Naive thymus-derived CD8-positive, alpha-beta T cell (primary cell): ENCODE results near the gene LYSMD4. TPM values are rescaled to one million over a fixed set of nuclear protein-coding genes. Genes with fewer than 3 reads are reported as not detected.

Experiments
- ATAC-seq, 2 donors: fragments of 150-1000 bp; cut with Tn5 transposase in 1 of 2; sonication (Bioruptor Pico), chemical (Tn5 transposase) in 1 of 2; 1 replicate in 1 of 2; 2 replicates in 1 of 2; pipeline ENCODE4 v1.10.0; 2021; ENCODE audit warnings: mild to moderate bottlenecking in 2 of 2, moderate library complexity in 2 of 2
- POLR2A ChIA-PET: fragments of 350-600 bp; sonication (Branson Sonifier 250); formaldehyde crosslinking; loops from one replicate; lab custom pipeline; 2021; ENCODE audit warnings: antibody characterized with exemption; lab: Charles Lee
- DNase-seq, 10 donors: peaks; one replicate each; pipeline versions ENCODE4 v3.0.0 to v3.0.0-alpha.2; 2020 to 2022
- H3K27ac Mint-ChIP-seq, 10 donors: one replicate each; pipeline ENCODE4 v1.8.0; 2020 to 2022; ENCODE audit warnings: mild to moderate bottlenecking in 10 of 10, mixed read lengths in 10 of 10, moderate library complexity in 4 of 10, inconsistent platforms in 1 of 10
- H3K27me3 Mint-ChIP-seq, 5 donors: one replicate each; pipeline ENCODE4 v1.8.0; 2021 to 2022; ENCODE audit warnings: mixed read lengths in 5 of 5
- H3K36me3 Mint-ChIP-seq, 3 donors: one replicate each; pipeline ENCODE4 v1.8.0; 2020 to 2022; ENCODE audit warnings: mixed read lengths in 3 of 3, mild to moderate bottlenecking in 2 of 3, inconsistent platforms in 1 of 3
- H3K4me1 Mint-ChIP-seq, 4 donors: one replicate each; pipeline ENCODE4 v1.8.0; 2021 to 2022; ENCODE audit warnings: mixed read lengths in 4 of 4
- H3K4me3 Mint-ChIP-seq, 10 donors: one replicate each; pipeline ENCODE4 v1.8.0; 2020 to 2022; ENCODE audit warnings: mild to moderate bottlenecking in 10 of 10, mixed read lengths in 10 of 10, moderate library complexity in 6 of 10, inconsistent platforms in 1 of 10
- H3K9me3 Mint-ChIP-seq, 9 donors: one replicate each; pipeline ENCODE4 v1.8.0; 2020 to 2022; ENCODE audit warnings: mixed read lengths in 9 of 9, mild to moderate bottlenecking in 3 of 9, inconsistent platforms in 1 of 9, moderate library complexity in 1 of 9
- polyA plus RNA-seq, 3 donors: library from polyadenylated mRNA; unstranded; fragments of 300-500 nt; fragmentation: Illumina TruSeq; gene quantifications; one replicate each; pipeline ENCODE4 v1.2.3, GENCODE V29; 2021
- total RNA-seq, 8 experiments: library from RNA in 2 of 8; stranded (reverse) in 2 of 8; gene quantifications; one replicate each; pipeline ENCODE4 v1.2.3 and lab custom pipeline; 2021 to 2026

The LYSMD4 gene
- total and polyA plus RNA-seq, 5 experiments from 2014 or later: 2.4 to 17.4 (median 5.2) TPM

- H3K4me1 Mint-ChIP-seq: peaks cover 7 to 23% (median 19%) of the 10 kb centered on the region in 4 donors
- POLR2A ChIA-PET: no interaction called here
These were observed 4.3 kb downstream of the LYSMD4 start for GRCh38 chr15:99728916-99729315.

DNA sequence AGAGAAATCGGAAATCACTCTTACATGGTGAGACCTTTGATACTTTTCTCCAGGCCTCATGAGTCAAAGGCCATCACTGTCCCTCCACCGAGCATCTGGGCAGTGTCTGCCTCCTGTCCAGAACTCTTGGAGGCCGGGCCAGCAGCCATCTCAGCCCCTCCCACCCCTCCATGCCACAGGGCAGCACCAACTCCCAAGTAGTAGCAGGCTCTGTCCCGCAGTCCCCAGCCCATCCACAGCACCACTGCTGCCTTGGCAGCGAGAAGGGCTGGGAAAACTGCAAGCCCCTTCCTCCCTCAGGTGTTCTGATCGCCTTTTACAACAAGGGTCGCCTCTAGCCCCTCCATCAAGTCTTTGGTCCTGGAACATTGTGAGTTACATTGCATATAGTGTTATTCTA is 5.5 kb downstream of the LYSMD4 start:
- ATAC-seq (no peak), DNase-seq (no peak)
- Mint-ChIP-seq H3K9me3 (no peaks in the 10 kb centered on the region), H3K27me3 (no peaks in the 10 kb centered on the region), H3K27ac (no peak overlapping the region), H3K4me1 (peaks cover 4 to 18% (median 15%) of the 10 kb centered on the region in 4 donors), H3K4me3 (no peak overlapping the region), H3K36me3 (peaks cover 0 to 11% (median 2%) of the 10 kb centered on the region in 3 donors)
- POLR2A ChIA-PET: no interaction called here

More at GRCh38 chr15:99728916-99729315, 4.3 kb downstream of the LYSMD4 start:
- H3K27me3 Mint-ChIP-seq: no peaks in the 10 kb centered on the region
- H3K27ac Mint-ChIP-seq: no peak overlapping the region
- no peak for DNase-seq
- H3K36me3 Mint-ChIP-seq: peaks cover 0 to 11% (median 2%) of the 10 kb centered on the region in 3 donors
- ATAC-seq: no peak
- no peaks in the 10 kb centered on the region for H3K9me3 Mint-ChIP-seq
- no peak overlapping the region for H3K4me3 Mint-ChIP-seq

- ATAC-seq: no peak
- Mint-ChIP-seq H3K27me3 (no peaks in the 10 kb centered on the region), H3K36me3 (peaks cover 0 to 11% (median 2%) of the 10 kb centered on the region in 3 donors), H3K9me3 (no peaks in the 10 kb centered on the region), H3K27ac (no peak overlapping the region), H3K4me3 (no peak overlapping the region), H3K4me1 (peaks cover 4 to 16% (median 12%) of the 10 kb centered on the region in 4 donors)
- POLR2A ChIA-PET: no interaction called here
- no peak for DNase-seq
These were observed 5.9 kb downstream of the LYSMD4 start for GRCh38 chr15:99727330-99727729.

DNA sequence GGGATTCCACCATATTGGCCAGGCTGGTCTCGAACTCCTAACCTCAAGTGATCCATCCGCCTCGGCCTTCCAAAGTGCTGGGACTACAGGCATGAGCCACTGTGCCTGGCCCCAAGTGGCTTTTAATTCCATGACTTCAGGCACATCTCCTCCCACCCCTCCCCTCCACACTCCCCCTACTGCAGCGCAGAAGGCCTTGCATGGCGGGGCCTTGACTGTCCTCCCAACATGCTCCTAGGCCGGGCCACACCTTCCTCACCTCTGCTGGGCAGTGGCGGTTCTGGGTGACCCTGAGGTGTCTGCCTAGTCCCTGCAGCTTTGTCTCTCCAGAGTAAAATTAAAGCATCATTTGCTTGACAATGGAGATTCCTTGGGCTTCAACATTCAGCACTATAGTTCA is 6.9 kb downstream of the LYSMD4 start:
- Mint-ChIP-seq H3K9me3 (no peaks in the 10 kb centered on the region), H3K4me1 (peaks cover 8 to 14% (median 11%) of the 10 kb centered on the region in 4 donors), H3K27me3 (no peaks in the 10 kb centered on the region), H3K4me3 (no peak overlapping the region), H3K36me3 (peaks cover 0 to 11% (median 2%) of the 10 kb centered on the region in 3 donors), H3K27ac (peak overlapping the region in 1 of 10 donors; percentile 33)
- DNase-seq (no peak), ATAC-seq (no peak)
- POLR2A ChIA-PET: interaction anchor here (0.5 kb wide), 1 partner anchor 916 kb away, joined by 4 read pairs; no protein-coding TSS in a partner anchor

GRCh38 chr15:99722406-99722805 is 10.8 kb downstream of the LYSMD4 start:
- H3K9me3 Mint-ChIP-seq: no peaks in the 10 kb centered on the region
- H3K36me3 Mint-ChIP-seq: peaks cover 0 to 3% (median 2%) of the 10 kb centered on the region in 3 donors
- no peak for DNase-seq
- POLR2A ChIA-PET: interaction anchor here (1.5 to 1.7 kb wide), 2 partner anchors 11 to 15 kb away, joined by 3 to 5 read pairs; partner anchors contain the start of gene LYSMD4
- no peak overlapping the region for H3K4me3 Mint-ChIP-seq
- no peaks in the 10 kb centered on the region for H3K27me3 Mint-ChIP-seq
- ATAC-seq: no peak
- peaks cover 17 to 32% (median 30%) of the 10 kb centered on the region in 4 donors for H3K4me1 Mint-ChIP-seq
- H3K27ac Mint-ChIP-seq: no peak overlapping the region

DNA sequence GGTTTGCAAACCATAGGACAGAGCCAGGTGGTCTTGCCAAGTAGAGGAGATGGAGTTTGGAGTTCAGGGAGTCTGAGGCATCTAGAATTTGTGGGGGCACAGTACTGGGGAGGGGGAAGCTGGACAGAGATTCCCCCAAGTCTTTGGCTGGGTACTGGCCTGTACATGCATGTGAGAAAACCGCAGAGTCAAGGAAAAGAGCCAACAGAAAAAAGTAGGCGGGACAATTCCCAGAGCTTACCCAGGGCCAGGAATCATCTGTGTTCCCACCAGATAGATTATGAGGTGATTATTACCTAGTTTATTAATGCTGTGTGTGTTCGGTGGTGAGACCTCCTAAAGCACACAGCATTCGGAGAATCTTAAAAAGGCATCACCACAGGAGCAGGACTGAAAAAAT is 11.3 kb downstream of the LYSMD4 start:
- DNase-seq (no peak), ATAC-seq (no peak)
- Mint-ChIP-seq H3K4me1 (peaks cover 17 to 32% (median 30%) of the 10 kb centered on the region in 4 donors), H3K27me3 (no peaks in the 10 kb centered on the region), H3K27ac (peak overlapping the region in 2 of 10 donors; percentile 36 to 85), H3K36me3 (peaks cover 0 to 3% (median 2%) of the 10 kb centered on the region in 3 donors), H3K4me3 (no peak overlapping the region), H3K9me3 (no peaks in the 10 kb centered on the region)
- POLR2A ChIA-PET: interaction anchor here (1.5 to 1.7 kb wide), 2 partner anchors 11 to 15 kb away, joined by 3 to 5 read pairs; partner anchors contain the start of gene LYSMD4

DNA sequence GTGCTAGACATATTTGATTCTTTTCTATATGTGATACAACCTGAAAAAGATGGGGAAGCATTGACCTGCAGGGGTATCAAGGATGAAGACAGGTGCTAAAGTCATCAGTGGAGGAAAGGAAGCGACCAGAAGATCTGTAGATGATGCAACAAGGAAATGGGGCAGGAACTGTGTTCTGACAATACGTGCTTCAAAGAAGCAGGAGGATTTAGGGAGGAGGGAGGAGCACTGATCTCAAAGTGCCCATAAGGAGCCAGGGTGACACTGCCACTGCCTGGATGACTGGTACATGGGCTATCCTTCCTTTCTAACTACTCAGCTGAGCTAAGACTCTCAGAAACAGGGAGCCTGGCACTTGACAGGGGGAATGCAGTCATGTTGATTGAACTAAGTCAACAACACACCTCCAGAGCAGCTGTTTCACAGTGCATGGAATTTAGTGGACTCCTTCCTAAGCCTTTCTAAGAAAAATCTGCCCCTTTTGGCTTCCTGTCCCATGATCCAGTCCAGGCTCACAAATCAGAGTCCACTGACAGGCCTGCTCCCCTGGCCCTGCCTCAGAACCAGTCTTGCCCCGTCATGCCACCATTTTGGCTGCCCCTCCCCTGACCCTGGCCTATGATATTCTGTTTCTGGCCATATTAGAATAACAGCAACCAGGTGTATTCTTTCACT is 12.0 kb downstream of the LYSMD4 start:
- peaks cover 0 to 8% (median 0%) of the 10 kb centered on the region in 3 donors for H3K36me3 Mint-ChIP-seq
- ATAC-seq: peak; percentile 42 to 52
- H3K27me3 Mint-ChIP-seq: no peaks in the 10 kb centered on the region
- no peak for DNase-seq
- no peaks in the 10 kb centered on the region for H3K9me3 Mint-ChIP-seq
- peaks cover 17 to 32% (median 30%) of the 10 kb centered on the region in 4 donors for H3K4me1 Mint-ChIP-seq
- H3K4me3 Mint-ChIP-seq: peak overlapping the region; percentile 51 to 77 (median 69)
- H3K27ac Mint-ChIP-seq: peak overlapping the region in 9 of 10 donors; percentile 15 to 85 (median 66)
- POLR2A ChIA-PET: interaction anchor here (1.3 to 1.5 kb wide), 2 partner anchors 12 to 14 kb away, joined by 3 to 5 read pairs; partner anchors contain the start of gene LYSMD4

DNA sequence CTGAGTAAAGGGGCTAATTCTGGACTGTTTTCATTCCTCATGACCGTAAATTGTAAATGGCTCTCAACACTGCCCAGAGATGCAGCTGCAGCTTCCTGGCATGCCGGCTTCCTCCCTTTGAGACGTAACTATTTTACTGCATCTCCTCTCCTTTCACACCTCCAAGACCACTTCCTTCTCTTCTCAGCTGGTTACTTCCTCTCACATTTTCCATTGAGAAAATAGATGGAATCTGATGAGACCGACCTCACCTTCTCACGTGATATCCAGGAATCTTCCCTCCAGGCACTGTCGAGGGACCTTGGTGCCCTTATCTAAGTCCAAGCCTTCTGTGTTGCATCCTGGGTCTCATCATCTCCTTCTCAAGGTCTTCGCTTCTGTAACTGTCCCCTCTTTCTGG is 12.7 kb downstream of the LYSMD4 start:
- POLR2A ChIA-PET: interaction anchor here (1.3 kb wide), 1 partner anchor 12 kb away, joined by 5 read pairs; the partner anchor contains the start of gene LYSMD4
- DNase-seq (peak in 1 of 10 donors; percentile 15), ATAC-seq (peak; percentile 56 to 72)
- H3K4me1 Mint-ChIP-seq: peaks cover 17 to 32% (median 30%) of the 10 kb centered on the region in 4 donors
- peak overlapping the region; percentile 51 to 77 (median 69) for H3K4me3 Mint-ChIP-seq
- H3K27ac Mint-ChIP-seq: peak overlapping the region; percentile 0 to 85 (median 62)
- H3K36me3 Mint-ChIP-seq: peaks cover 0 to 11% (median 3%) of the 10 kb centered on the region in 3 donors
- no peaks in the 10 kb centered on the region for H3K27me3 Mint-ChIP-seq
- H3K9me3 Mint-ChIP-seq: no peaks in the 10 kb centered on the region

- Mint-ChIP-seq H3K36me3 (peaks cover 0 to 17% (median 3%) of the 10 kb centered on the region in 3 donors), H3K4me3 (peak overlapping the region in 2 of 10 donors; percentile 1 to 9), H3K27me3 (no peaks in the 10 kb centered on the region), H3K9me3 (no peaks in the 10 kb centered on the region), H3K4me1 (peaks cover 17 to 32% (median 30%) of the 10 kb centered on the region in 4 donors), H3K27ac (peak overlapping the region in 1 of 10 donors; percentile 47)
- POLR2A ChIA-PET: no interaction called here
- no peak for ATAC-seq
- DNase-seq: no peak
These were observed 14.1 kb downstream of the LYSMD4 start for GRCh38 chr15:99719096-99719541.

DNA sequence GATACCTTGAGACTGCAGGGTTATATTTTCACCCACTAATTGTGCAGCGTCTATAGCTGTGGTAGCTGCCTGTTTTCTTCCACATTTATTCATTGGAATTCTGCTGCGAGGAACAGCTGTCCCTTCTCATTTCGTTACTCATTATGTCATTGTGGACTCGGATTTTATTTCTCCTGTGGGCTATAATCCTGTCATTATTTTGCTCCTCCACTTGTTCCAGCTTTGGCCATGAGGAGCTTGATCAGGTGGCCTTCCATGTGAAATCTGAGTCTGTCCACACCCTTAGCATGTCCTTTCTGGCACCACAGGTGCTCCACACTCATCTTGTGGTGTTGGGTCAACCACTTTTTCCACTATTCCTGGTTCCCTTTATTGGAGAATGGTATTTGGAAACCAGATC is 14.8 kb downstream of the LYSMD4 start:
- Mint-ChIP-seq H3K36me3 (peaks cover 0 to 20% (median 3%) of the 10 kb centered on the region in 3 donors), H3K4me3 (no peak overlapping the region), H3K27me3 (no peaks in the 10 kb centered on the region), H3K9me3 (no peaks in the 10 kb centered on the region), H3K4me1 (peaks cover 17 to 32% (median 30%) of the 10 kb centered on the region in 4 donors), H3K27ac (no peak overlapping the region)
- no peak for ATAC-seq
- POLR2A ChIA-PET: interaction anchor here (0.5 kb wide), 1 partner anchor 422 kb away, joined by 6 read pairs; no protein-coding TSS in a partner anchor
- no peak for DNase-seq

DNA sequence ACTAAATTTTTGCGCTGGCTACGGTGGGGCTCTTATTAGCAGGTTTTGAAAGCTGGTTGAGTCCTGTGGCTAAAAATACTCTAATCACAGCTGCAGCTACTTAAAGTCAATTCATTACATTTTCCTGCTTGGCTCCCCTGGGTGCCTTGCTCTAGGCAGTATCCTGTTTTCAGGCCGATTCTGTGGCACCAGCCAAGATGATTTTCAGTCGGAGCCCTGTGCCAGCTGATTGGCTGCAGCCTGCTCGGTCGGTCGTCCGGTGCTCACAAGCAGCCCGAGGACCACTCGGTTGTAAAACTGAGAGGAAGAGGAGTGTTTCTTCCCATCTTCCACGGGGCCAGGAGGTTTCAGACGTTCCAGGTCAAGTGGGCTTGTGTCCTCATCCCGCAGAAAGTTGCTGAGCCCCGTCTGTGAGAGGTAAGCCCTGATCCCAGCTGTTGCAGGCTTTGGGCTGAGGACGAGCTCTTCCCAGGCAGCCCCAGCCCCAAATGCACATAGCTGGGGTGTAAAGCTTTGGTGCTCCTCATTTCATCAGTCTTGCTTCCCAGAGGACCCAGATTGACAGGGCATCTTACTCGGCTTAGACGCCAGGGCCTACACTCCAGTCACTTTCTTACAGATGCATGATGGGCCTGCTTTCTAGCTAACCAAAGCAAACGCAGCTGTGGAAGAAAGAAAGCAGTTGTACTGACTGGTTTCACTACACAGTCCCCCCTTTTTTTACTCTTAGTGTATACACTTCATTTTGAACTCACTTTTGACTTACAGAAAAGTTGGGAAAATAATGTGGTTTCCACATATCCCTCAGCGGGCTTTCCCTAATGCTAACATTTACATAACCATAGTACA is 15.9 kb downstream of the LYSMD4 start:
- POLR2A ChIA-PET: interaction anchor here (1.6 kb wide), 1 partner anchor 15 kb away, joined by 5 read pairs; the partner anchor contains the start of gene LYSMD4
- Mint-ChIP-seq H3K4me1 (peaks cover 17 to 38% (median 33%) of the 10 kb centered on the region in 4 donors), H3K9me3 (no peaks in the 10 kb centered on the region), H3K4me3 (no peak overlapping the region), H3K27me3 (no peaks in the 10 kb centered on the region), H3K27ac (peak overlapping the region in 1 of 10 donors; percentile 16), H3K36me3 (peaks cover 0 to 28% (median 3%) of the 10 kb centered on the region in 3 donors)
- DNase-seq: no peak
- no peak for ATAC-seq

DNA sequence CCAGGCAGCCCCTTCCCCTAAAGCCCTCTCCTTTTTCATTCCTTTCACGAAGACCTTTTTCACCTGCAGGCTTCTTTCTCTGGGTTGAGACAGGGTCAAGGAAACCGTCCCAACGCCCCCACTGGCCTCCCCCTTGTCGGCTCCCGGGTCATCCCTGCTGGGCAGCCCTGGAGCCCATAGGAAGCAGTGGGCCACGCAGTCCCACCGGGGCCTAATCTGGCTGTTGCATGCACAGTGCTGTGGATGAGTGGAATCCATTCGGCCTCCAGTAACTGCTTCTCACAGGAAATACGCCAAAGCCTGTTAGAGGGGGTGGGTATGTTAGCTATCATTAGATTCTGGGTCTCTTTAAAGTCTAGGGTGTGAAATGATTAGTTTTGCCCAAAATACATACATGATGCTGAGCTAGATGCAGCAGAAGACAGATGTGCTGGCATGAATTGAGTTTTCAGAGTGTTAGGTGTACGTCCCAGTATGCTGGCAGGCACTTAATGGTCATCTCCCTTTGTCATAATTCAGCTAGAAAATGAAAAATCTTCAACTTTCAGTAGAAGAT is 16.6 kb downstream of the LYSMD4 start:
- H3K9me3 Mint-ChIP-seq: no peaks in the 10 kb centered on the region
- no peaks in the 10 kb centered on the region for H3K27me3 Mint-ChIP-seq
- peak overlapping the region in 3 of 10 donors; percentile 8 to 58 (median 33) for H3K27ac Mint-ChIP-seq
- H3K4me3 Mint-ChIP-seq: no peak overlapping the region
- ATAC-seq (no peak), DNase-seq (no peak)
- peaks cover 18 to 45% (median 36%) of the 10 kb centered on the region in 4 donors for H3K4me1 Mint-ChIP-seq
- POLR2A ChIA-PET: interaction anchor here (0.7 to 1.6 kb wide), 3 partner anchors 9 to 465 kb away, joined by 3 to 5 read pairs (median 3); partner anchors contain the start of genes LRRC28 and LYSMD4
- H3K36me3 Mint-ChIP-seq: peaks cover 0 to 35% (median 3%) of the 10 kb centered on the region in 3 donors
